ENCODE data around the gene TRAM2. TPM values are rescaled to one million over a fixed set of nuclear protein-coding genes. Genes with fewer than 3 reads are reported as not detected.

TRAM2 gene
- total and polyA plus RNA-seq, 2 of the 8 experiments (the other 6 are each of a cell fraction or from before 2014, with no cell fraction given) = 9.0 to 21.4 TPM

DNA sequence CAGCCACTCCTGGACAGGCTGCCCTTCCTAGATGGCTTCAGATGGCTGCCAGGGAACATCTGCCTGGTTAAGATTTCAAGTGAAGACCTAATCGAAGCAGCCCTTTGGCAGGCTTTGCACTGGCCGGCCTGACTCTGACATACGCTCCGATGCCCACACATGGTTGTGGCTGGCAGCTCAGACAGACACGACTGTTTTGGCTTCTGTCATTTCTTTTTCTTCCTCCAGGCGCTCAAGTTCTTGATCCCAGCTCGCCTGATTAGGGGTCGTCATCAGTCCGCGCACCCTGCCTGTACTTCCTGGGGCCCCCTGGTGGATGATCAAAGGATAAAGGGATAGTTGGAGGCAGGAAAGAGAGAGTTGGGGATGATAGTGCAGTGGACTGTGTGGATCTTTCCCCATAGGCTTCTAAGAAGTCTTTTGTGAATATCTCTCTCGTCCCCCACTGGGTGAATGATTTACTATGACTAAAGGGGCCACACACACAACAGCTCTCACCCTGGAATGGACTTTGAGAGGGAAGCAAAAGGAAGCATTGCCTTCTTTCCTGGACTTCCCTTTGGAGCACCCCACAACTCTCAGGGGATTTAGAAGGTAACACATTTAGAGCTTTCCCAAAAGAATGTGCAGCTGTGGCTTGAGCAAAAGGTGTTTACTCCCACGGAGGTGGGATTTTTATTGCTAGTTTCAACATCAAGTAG, 21.4 kb upstream of the TRAM2 start (continued):
- TF ChIP-seq, protein P1, sequence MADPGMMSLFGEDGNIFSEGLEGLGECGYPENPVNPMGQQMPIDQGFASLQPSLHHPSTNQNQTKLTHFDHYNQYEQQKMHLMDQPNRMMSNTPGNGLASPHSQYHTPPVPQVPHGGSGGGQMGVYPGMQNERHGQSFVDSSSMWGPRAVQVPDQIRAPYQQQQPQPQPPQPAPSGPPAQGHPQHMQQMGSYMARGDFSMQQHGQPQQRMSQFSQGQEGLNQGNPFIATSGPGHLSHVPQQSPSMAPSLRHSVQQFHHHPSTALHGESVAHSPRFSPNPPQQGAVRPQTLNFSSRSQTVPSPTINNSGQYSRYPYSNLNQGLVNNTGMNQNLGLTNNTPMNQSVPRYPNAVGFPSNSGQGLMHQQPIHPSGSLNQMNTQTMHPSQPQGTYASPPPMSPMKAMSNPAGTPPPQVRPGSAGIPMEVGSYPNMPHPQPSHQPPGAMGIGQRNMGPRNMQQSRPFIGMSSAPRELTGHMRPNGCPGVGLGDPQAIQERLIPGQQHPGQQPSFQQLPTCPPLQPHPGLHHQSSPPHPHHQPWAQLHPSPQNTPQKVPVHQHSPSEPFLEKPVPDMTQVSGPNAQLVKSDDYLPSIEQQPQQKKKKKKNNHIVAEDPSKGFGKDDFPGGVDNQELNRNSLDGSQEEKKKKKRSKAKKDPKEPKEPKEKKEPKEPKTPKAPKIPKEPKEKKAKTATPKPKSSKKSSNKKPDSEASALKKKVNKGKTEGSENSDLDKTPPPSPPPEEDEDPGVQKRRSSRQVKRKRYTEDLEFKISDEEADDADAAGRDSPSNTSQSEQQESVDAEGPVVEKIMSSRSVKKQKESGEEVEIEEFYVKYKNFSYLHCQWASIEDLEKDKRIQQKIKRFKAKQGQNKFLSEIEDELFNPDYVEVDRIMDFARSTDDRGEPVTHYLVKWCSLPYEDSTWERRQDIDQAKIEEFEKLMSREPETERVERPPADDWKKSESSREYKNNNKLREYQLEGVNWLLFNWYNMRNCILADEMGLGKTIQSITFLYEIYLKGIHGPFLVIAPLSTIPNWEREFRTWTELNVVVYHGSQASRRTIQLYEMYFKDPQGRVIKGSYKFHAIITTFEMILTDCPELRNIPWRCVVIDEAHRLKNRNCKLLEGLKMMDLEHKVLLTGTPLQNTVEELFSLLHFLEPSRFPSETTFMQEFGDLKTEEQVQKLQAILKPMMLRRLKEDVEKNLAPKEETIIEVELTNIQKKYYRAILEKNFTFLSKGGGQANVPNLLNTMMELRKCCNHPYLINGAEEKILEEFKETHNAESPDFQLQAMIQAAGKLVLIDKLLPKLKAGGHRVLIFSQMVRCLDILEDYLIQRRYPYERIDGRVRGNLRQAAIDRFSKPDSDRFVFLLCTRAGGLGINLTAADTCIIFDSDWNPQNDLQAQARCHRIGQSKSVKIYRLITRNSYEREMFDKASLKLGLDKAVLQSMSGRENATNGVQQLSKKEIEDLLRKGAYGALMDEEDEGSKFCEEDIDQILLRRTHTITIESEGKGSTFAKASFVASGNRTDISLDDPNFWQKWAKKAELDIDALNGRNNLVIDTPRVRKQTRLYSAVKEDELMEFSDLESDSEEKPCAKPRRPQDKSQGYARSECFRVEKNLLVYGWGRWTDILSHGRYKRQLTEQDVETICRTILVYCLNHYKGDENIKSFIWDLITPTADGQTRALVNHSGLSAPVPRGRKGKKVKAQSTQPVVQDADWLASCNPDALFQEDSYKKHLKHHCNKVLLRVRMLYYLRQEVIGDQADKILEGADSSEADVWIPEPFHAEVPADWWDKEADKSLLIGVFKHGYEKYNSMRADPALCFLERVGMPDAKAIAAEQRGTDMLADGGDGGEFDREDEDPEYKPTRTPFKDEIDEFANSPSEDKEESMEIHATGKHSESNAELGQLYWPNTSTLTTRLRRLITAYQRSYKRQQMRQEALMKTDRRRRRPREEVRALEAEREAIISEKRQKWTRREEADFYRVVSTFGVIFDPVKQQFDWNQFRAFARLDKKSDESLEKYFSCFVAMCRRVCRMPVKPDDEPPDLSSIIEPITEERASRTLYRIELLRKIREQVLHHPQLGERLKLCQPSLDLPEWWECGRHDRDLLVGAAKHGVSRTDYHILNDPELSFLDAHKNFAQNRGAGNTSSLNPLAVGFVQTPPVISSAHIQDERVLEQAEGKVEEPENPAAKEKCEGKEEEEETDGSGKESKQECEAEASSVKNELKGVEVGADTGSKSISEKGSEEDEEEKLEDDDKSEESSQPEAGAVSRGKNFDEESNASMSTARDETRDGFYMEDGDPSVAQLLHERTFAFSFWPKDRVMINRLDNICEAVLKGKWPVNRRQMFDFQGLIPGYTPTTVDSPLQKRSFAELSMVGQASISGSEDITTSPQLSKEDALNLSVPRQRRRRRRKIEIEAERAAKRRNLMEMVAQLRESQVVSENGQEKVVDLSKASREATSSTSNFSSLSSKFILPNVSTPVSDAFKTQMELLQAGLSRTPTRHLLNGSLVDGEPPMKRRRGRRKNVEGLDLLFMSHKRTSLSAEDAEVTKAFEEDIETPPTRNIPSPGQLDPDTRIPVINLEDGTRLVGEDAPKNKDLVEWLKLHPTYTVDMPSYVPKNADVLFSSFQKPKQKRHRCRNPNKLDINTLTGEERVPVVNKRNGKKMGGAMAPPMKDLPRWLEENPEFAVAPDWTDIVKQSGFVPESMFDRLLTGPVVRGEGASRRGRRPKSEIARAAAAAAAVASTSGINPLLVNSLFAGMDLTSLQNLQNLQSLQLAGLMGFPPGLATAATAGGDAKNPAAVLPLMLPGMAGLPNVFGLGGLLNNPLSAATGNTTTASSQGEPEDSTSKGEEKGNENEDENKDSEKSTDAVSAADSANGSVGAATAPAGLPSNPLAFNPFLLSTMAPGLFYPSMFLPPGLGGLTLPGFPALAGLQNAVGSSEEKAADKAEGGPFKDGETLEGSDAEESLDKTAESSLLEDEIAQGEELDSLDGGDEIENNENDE (IDR thresholded peaks at IDR 0.05; ENCODE audit: insufficient replicate concordance, low read length) = no peak
- peak; percentile 97 for TF ChIP-seq CREB1 (IDR thresholded peaks at IDR 0.05)
- TF ChIP-seq E2F6 (IDR thresholded peaks at IDR 0.05) = 0 out of 2 replicates have a peak, but pooled peaks have one; percentile 19
- peak; percentile 20; the same call in 1 of the 2 replicates for TF ChIP-seq YY1 (IDR thresholded peaks at IDR 0.05; ENCODE audit: low read depth, low read length)
- TF ChIP-seq SP4 (IDR thresholded peaks at IDR 0.05; ENCODE audit: low read length) = no peak
- no peak for TF ChIP-seq JUN (IDR thresholded peaks at IDR 0.05; ENCODE audit: low read depth, low read length)
- no peak for TF ChIP-seq BRCA1 (IDR thresholded peaks at IDR 0.05; ENCODE audit: low read depth, low read length)
- no peak for TF ChIP-seq GABPA (IDR thresholded peaks at IDR 0.05; ENCODE audit: borderline replicate concordance, insufficient read depth, low read length)
- TF ChIP-seq TAF7 (optimal IDR thresholded peaks at IDR 0.05; ENCODE audit: borderline replicate concordance, low read depth, low read length) = peak; percentile 90
- TF ChIP-seq EZH2 (IDR thresholded peaks at IDR 0.05; ENCODE audit: low read depth, low read length, severe bottlenecking) = no peak
